IMR-90 (cell line): ENCODE results near the gene FOXO6.

ENCODE experiments used
- POLR2A ChIP-seq: IDR thresholded peaks from 2 replicates; pipeline ENCODE4 v1.6.1; 2012; ENCODE audit warnings: mild to moderate bottlenecking, low read depth, low read length
- RAD21 ChIP-seq: IDR thresholded peaks from 2 replicates; pipeline ENCODE4 v1.6.1; 2012; ENCODE audit warnings: low read length, improper control_type of control experiment
- RCOR1 ChIP-seq: IDR thresholded peaks from 2 replicates; pipeline ENCODE4 v1.6.1; 2012; ENCODE audit warnings: mild to moderate bottlenecking, low read length, improper control_type of control experiment; ENCODE audit not compliant: insufficient replicate concordance

GRCh38 chr1:41359211-41360073 is 1.8 kb upstream of the FOXO6 start:
- TF ChIP-seq POLR2A (no peak), RAD21 (no peak), RCOR1 (no peak)
